ENCODE data around the gene PBRM1. TPM values are rescaled to one million over a fixed set of nuclear protein-coding genes. Genes with fewer than 3 reads are reported as not detected.

The PBRM1 gene
- total and polyA plus RNA-seq, 2 donors (not counting 1 experiment from before 2014, with no cell fraction given) = 16.8 to 85.9 TPM

DNA sequence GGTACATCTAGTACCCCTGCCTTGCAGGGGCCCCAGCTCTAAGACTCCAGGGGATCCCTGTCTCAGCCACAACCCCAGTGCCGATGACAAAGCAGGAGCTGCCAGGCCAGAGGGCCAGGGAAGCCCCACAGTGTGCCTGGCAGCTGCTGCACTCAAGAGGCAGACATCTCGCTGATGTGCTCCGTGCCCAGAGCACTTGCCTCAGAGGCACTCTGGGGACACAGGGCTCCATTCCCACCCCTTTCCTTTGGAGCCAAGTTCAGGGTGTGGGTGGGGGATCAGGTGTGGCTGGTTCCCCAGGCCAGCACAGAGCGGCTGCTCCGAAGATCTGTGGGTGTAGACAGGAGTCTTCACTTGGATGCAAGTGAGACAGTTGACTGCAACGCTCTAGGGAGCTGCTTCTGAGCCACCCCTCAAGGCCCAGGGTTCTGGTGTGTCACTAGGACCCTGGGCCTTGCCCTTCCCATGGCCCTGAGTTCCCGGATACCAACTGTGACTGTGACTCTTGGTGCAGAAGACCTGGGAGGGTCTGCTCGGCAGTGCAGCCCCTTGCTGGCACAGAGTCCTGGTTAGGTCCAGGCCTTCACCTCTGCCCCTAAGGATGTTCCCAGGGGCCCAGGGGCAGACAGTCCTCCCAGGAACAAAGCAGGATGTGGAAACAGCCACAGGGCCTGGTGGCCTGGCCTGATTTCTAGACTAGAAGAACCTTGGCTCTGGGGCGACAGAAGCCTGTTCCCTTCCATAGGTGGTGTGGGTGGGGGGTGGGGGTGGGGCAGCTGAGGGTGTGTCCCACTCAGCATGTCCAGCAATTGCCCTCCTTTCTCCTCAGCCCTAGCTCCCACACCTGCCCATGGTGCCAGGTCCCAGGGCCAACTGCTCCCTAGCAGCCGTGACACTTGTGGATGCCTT, 154.5 kb downstream of the PBRM1 start:
- Histone ChIP-seq H3K4me1 (ENCODE audit: control insufficient read depth in 2 of 2, insufficient read depth in 2 of 2, low read length in 2 of 2) (peaks cover 14 to 28% of the 10 kb centered on the region in 2 donors), H3K9me3 (ENCODE audit: control extremely low read depth in 1 of 3, control insufficient read depth in 2 of 3, insufficient read depth in 1 of 3, low read length in 2 of 3) (no peaks in the 10 kb centered on the region), H3K4me3 (ENCODE audit: control extremely low read depth in 1 of 5, extremely low read depth in 1 of 5, insufficient read depth in 1 of 5, low read depth in 2 of 5, low read length in 4 of 5) (no peak overlapping the region), H4K20me1 (ENCODE audit: control insufficient read depth, insufficient read depth, low read length, poor library complexity, severe bottlenecking) (no peaks in the 10 kb centered on the region), H3K27ac (ENCODE audit: low read length in 2 of 2) (no peak overlapping the region), H3K4me2 (replicated peaks; ENCODE audit: low read depth, low read length, poor library complexity, severe bottlenecking) (no peak overlapping the region), H2AFZ (ENCODE audit: insufficient read depth, low read depth, low read length, poor library complexity, severe bottlenecking) (no peak overlapping the region), H3K36me3 (replicated peaks in 1 of 2; ENCODE audit: control extremely low read depth in 1 of 2, control insufficient read depth in 1 of 2, extremely low read depth in 1 of 2, insufficient read depth in 2 of 2, low read length in 1 of 2) (no peaks in the 10 kb centered on the region), H3K27me3 (replicated peaks in 1 of 4; ENCODE audit: control extremely low read depth in 1 of 4, control insufficient read depth in 3 of 4, insufficient read depth in 4 of 4, low read length in 3 of 4) (peaks cover 0 to 13% (median 0%) of the 10 kb centered on the region in 4 experiments), H3K79me2 (ENCODE audit: control insufficient read depth, insufficient read depth, low read length) (no peaks in the 10 kb centered on the region), H3K9ac (ENCODE audit: low read length) (no peak overlapping the region)
- TF ChIP-seq EZH2 (IDR thresholded peaks at IDR 0.05; ENCODE audit: borderline replicate concordance, insufficient read depth, low read depth, low read length, poor library complexity, severe bottlenecking) = no peak
- TF ChIP-seq CTCF (IDR thresholded peaks at IDR 0.05) = no peak
- Mint-ChIP-seq H3K27ac (no peak overlapping the region), H3K4me3 (no peak overlapping the region), H3K4me1 (peaks cover 14% of the 10 kb centered on the region), H3K27me3 (no peaks in the 10 kb centered on the region), H3K9me3 (ENCODE audit: insufficient read depth) (no peaks in the 10 kb centered on the region)
- no peak for ATAC-seq (ENCODE audit: low read depth)
- DNase-seq = no peak
- ChIA-PET POLR2A (no interaction called here), CTCF (no interaction called here)
- 90% methylated on average over 9 of the region's 10 CpGs for WGBS (ENCODE audit: insufficient coverage)
- intact Hi-C loops (cut with micrococcal nuclease) = loop anchor here (10.0 kb wide), 3 partner anchors 476 to 1136 kb away; partner anchors contain the start of genes DUSP7, PRKCD and RBM15B
